Caco-2 (cell line): ENCODE measurements around the gene NAALADL2. TPM values are rescaled to one million over a fixed set of nuclear protein-coding genes. Genes with fewer than 3 reads are reported as not detected.

Experiments
- BruUV-seq: library from RNA; stranded (reverse); fragments of 400-500 nt; replicated peaks from 2 replicates; lab custom pipeline; 2021; lab: Mats Ljungman, UMichigan
- CTCF ChIA-PET: fragments of 300-600 bp; sonication (Branson Sonifier 250); formaldehyde crosslinking; loops from one replicate; lab custom pipeline; 2022; ENCODE audit warnings: antibody characterized with exemption; lab: Charles Lee
- POLR2A ChIA-PET: fragments of 300-600 bp; sonication (Branson Sonifier 250); formaldehyde crosslinking; loops from one replicate; lab custom pipeline; 2022; ENCODE audit warnings: antibody characterized with exemption; lab: Charles Lee
- DNase-seq, 2 experiments: peaks; one replicate each; pipeline versions ENCODE4 v3.0.0 to v3.0.0-alpha.2; 2020 to 2022
- H3K27me3 ChIP-seq: replicated peaks from 2 replicates; pipeline ENCODE4 v1.6.0; 2011; ENCODE audit warnings: low read length; ENCODE audit not compliant: control insufficient read depth, insufficient read depth
- H3K36me3 ChIP-seq: 2 replicates; pipeline ENCODE4 v1.5.1; 2011; ENCODE audit warnings: low read length; ENCODE audit not compliant: control insufficient read depth, insufficient read depth
- H3K4me1 ChIP-seq: fragments of 250-450 bp; sonication (Bioruptor Pico); 2 replicates; pipeline ENCODE4 v1.5.1; 2020; ENCODE audit warnings: mild to moderate bottlenecking
- H3K4me3 ChIP-seq: 2 replicates; pipeline ENCODE4 v1.5.1; 2011; ENCODE audit warnings: low read depth, mild to moderate bottlenecking, control low read depth, low read length
- H3K9me3 ChIP-seq: fragments of 250-450 bp; sonication (Bioruptor Pico); 2 replicates; pipeline ENCODE4 v1.5.1; 2020; ENCODE audit warnings: mild to moderate bottlenecking, moderate library complexity
- H3K27ac Mint-ChIP-seq: one replicate; pipeline ENCODE4 v1.8.0; 2022; ENCODE audit warnings: mixed read lengths; ENCODE audit not compliant: unreplicated experiment
- H3K27me3 Mint-ChIP-seq: one replicate; pipeline ENCODE4 v1.8.0; 2022; ENCODE audit warnings: mixed read lengths; ENCODE audit not compliant: insufficient read depth, unreplicated experiment
- H3K36me3 Mint-ChIP-seq: one replicate; pipeline ENCODE4 v1.8.0; 2022; ENCODE audit warnings: mild to moderate bottlenecking, mixed read lengths; ENCODE audit not compliant: insufficient read depth, unreplicated experiment
- H3K4me1 Mint-ChIP-seq: one replicate; pipeline ENCODE4 v1.8.0; 2022; ENCODE audit warnings: low read depth, mixed read lengths; ENCODE audit not compliant: unreplicated experiment
- H3K4me3 Mint-ChIP-seq: one replicate; pipeline ENCODE4 v1.8.0; 2022; ENCODE audit warnings: mild to moderate bottlenecking, moderate library complexity, mixed read lengths; ENCODE audit not compliant: unreplicated experiment
- H3K9me3 Mint-ChIP-seq: one replicate; pipeline ENCODE4 v1.8.0; 2022; ENCODE audit warnings: mixed read lengths; ENCODE audit not compliant: unreplicated experiment
- intact Hi-C: fragments of 100-400 bp; cut with micrococcal nuclease; formaldehyde crosslinking; loops from one replicate; pipeline ENCODE4 v1.10.0; 2022; ENCODE audit not compliant: unreplicated experiment
- total RNA-seq: library from RNA; stranded (reverse); gene quantifications from 2 replicates; pipeline ENCODE4 v1.2.3, GENCODE V29; 2022
- TF ChIP-seq, protein P1 (sequence below), 2 experiments: fragments of 200-600 bp in 1 of 2; IDR thresholded peaks; 1 replicate in 1 of 2; 2 replicates in 1 of 2; pipeline versions ENCODE4 v1.5.1 to v1.8.0; 2011 to 2022; ENCODE audit warnings: antibody characterized with exemption in 1 of 2, control low read depth in 1 of 2, inconsistent platforms in 1 of 2, low read depth in 1 of 2, low read length in 1 of 2, mild to moderate bottlenecking in 1 of 2, moderate library complexity in 1 of 2; ENCODE audit not compliant: insufficient read depth in 1 of 2, severe bottlenecking in 1 of 2, unreplicated experiment in 1 of 2

NAALADL2 gene
- total RNA-seq, 1 experiment from 2014 or later: 4.4 TPM

- Mint-ChIP-seq H3K27ac (no peak overlapping the region), H3K27me3 (no peaks in the 10 kb centered on the region), H3K4me3 (no peak overlapping the region), H3K9me3 (no peaks in the 10 kb centered on the region), H3K4me1 (peaks cover 17% of the 10 kb centered on the region), H3K36me3 (no peaks in the 10 kb centered on the region)
- Histone ChIP-seq H3K9me3 (no peaks in the 10 kb centered on the region), H3K4me1 (peaks cover 7% of the 10 kb centered on the region), H3K27me3 (no peaks in the 10 kb centered on the region), H3K4me3 (no peak overlapping the region), H3K36me3 (no peaks in the 10 kb centered on the region)
- ChIA-PET POLR2A (no interaction called here), CTCF (no interaction called here)
- no TSS peak for BruUV-seq
- intact Hi-C loops: no loop called here
- TF ChIP-seq, protein P1, sequence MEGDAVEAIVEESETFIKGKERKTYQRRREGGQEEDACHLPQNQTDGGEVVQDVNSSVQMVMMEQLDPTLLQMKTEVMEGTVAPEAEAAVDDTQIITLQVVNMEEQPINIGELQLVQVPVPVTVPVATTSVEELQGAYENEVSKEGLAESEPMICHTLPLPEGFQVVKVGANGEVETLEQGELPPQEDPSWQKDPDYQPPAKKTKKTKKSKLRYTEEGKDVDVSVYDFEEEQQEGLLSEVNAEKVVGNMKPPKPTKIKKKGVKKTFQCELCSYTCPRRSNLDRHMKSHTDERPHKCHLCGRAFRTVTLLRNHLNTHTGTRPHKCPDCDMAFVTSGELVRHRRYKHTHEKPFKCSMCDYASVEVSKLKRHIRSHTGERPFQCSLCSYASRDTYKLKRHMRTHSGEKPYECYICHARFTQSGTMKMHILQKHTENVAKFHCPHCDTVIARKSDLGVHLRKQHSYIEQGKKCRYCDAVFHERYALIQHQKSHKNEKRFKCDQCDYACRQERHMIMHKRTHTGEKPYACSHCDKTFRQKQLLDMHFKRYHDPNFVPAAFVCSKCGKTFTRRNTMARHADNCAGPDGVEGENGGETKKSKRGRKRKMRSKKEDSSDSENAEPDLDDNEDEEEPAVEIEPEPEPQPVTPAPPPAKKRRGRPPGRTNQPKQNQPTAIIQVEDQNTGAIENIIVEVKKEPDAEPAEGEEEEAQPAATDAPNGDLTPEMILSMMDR (IDR thresholded peaks at IDR 0.05; ENCODE audit: insufficient read depth in 1 of 2, low read depth in 1 of 2, low read length in 1 of 2, severe bottlenecking in 1 of 2, unreplicated experiment in 1 of 2): no peak
- DNase-seq: no peak
These were observed 101.8 kb downstream of the NAALADL2 start for GRCh38 chr3:174960898-174961297.

DNA sequence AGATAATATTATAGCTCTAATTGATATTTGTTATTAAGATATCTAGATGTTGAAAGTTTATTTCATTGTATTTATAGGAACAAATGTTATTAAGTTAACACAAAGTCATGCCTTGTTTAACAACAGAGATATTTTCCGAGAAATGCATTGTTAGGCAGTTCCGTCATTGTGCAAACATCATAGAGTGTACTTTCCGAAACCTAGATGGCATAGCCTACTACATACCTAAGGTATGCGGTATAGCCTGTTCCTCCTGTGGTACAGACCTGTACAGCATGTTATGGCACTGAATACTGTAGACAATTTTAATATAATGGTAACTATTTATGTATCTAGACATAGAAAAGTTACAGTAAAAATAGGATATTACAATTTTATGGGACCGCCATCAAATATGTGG, 114.3 kb downstream of the NAALADL2 start:
- Mint-ChIP-seq H3K27me3 (no peaks in the 10 kb centered on the region), H3K36me3 (no peaks in the 10 kb centered on the region), H3K4me3 (no peak overlapping the region), H3K9me3 (no peaks in the 10 kb centered on the region), H3K4me1 (no peaks in the 10 kb centered on the region), H3K27ac (no peak overlapping the region)
- TF ChIP-seq, protein P1 (IDR thresholded peaks at IDR 0.05; ENCODE audit: insufficient read depth in 1 of 2, low read depth in 1 of 2, low read length in 1 of 2, severe bottlenecking in 1 of 2, unreplicated experiment in 1 of 2): no peak
- Histone ChIP-seq H3K9me3 (no peaks in the 10 kb centered on the region), H3K36me3 (no peaks in the 10 kb centered on the region), H3K27me3 (no peaks in the 10 kb centered on the region), H3K4me3 (no peak overlapping the region), H3K4me1 (no peaks in the 10 kb centered on the region)
- POLR2A ChIA-PET: no interaction called here
- BruUV-seq: no TSS peak
- intact Hi-C loops: no loop called here
- CTCF ChIA-PET: no interaction called here
- peak in 1 of 2 experiments; percentile 5 for DNase-seq

GRCh38 chr3:174986685-174987084, 127.6 kb downstream of the NAALADL2 start:
- Histone ChIP-seq H3K9me3 (no peaks in the 10 kb centered on the region), H3K4me3 (no peak overlapping the region), H3K36me3 (no peaks in the 10 kb centered on the region), H3K27me3 (no peaks in the 10 kb centered on the region), H3K4me1 (no peaks in the 10 kb centered on the region)
- Mint-ChIP-seq H3K9me3 (no peaks in the 10 kb centered on the region), H3K36me3 (no peaks in the 10 kb centered on the region), H3K4me1 (peaks cover 5% of the 10 kb centered on the region), H3K4me3 (no peak overlapping the region), H3K27ac (no peak overlapping the region), H3K27me3 (no peaks in the 10 kb centered on the region)
- TF ChIP-seq, protein P1 (IDR thresholded peaks at IDR 0.05; ENCODE audit: insufficient read depth in 1 of 2, low read depth in 1 of 2, low read length in 1 of 2, severe bottlenecking in 1 of 2, unreplicated experiment in 1 of 2): no peak
- DNase-seq: no peak
- no TSS peak for BruUV-seq
- ChIA-PET POLR2A (no interaction called here), CTCF (interaction anchor here (0.7 kb wide), 1 partner anchor 51 kb away, joined by 6 read pairs; no protein-coding TSS in a partner anchor)
- intact Hi-C loops: no loop called here
